Breast epithelium (tissue), 4 donors: ENCODE results near the gene PHACTR4. TPM values are rescaled to one million over a fixed set of nuclear protein-coding genes. Genes with fewer than 3 reads are reported as not detected.
"Not testable (repeated sequence)": the region's sequence is repeated elsewhere in the genome, so short reads cannot be mapped to it uniquely, and the experiment has no call there.

ENCODE experiments used
- DNase-seq, 2 donors: peaks; one replicate each; pipeline ENCODE4 v3.0.0-alpha.2; 2019; ENCODE audit warnings: low spot score in 2 of 2
- H3K27ac ChIP-seq, 2 donors: fragments of 200-600 bp; sonication (generic) in 1 of 2; one replicate each; pipeline ENCODE4 v1.5.1; 2016 to 2019; ENCODE audit warnings: mild to moderate bottlenecking in 1 of 2
- H3K27me3 ChIP-seq, 2 donors: fragments of 200-600 bp; sonication (generic) in 1 of 2; one replicate each; pipeline versions ENCODE4 v1.5.1 to v1.6.0; 2017 to 2019; ENCODE audit warnings: control low read depth in 1 of 2, mild to moderate bottlenecking in 1 of 2
- H3K36me3 ChIP-seq: fragments of 200-600 bp; one replicate; pipeline ENCODE4 v1.5.1; 2019
- H3K4me1 ChIP-seq, 2 donors: fragments of 200-600 bp; sonication (generic); one replicate each; pipeline ENCODE4 v1.5.1; 2016 to 2019; ENCODE audit warnings: control low read depth in 1 of 2
- H3K4me3 ChIP-seq, 3 donors: fragments of 200-600 bp; sonication (generic); 1 replicate in 2 of 3; 2 replicates in 1 of 3; pipeline ENCODE4 v1.5.1; 2016 to 2019; ENCODE audit warnings: mild to moderate bottlenecking in 3 of 3, moderate library complexity in 2 of 3
- H3K9me3 ChIP-seq, 2 donors: fragments of 200-600 bp; sonication (generic) in 1 of 2; one replicate each; pipeline ENCODE4 v1.5.1; 2016 to 2019; ENCODE audit warnings: control low read depth in 1 of 2
- CTCF ChIP-seq, 3 donors: fragments of 450-650 bp; IDR thresholded peaks; one replicate each; pipeline ENCODE4 v1.5.1; 2016 to 2017; ENCODE audit warnings: antibody characterized with exemption in 3 of 3, mild to moderate bottlenecking in 3 of 3, moderate library complexity in 3 of 3
- POLR2A ChIP-seq: fragments of 450-650 bp; IDR thresholded peaks from one replicate; pipeline ENCODE4 v1.6.1; 2016; ENCODE audit warnings: antibody characterized with exemption, mild to moderate bottlenecking, moderate library complexity
- POLR2AphosphoS5 ChIP-seq, 3 donors: sonication (generic); formaldehyde crosslinking; IDR thresholded peaks; one replicate each; pipeline ENCODE4 v1.6.1; 2017; ENCODE audit warnings: antibody characterized with exemption in 3 of 3
- intact Hi-C: fragments of 100-400 bp; cut with DNase I; formaldehyde crosslinking; loops from one replicate; pipeline ENCODE4 v1.15.1; 2023; ENCODE audit warnings: low total_unique reads
- total RNA-seq, 3 donors: library from RNA; depleted of rRNA; stranded (reverse); fragments of >200 nt; gene quantifications; one replicate each; pipeline ENCODE4 v1.1.0, GENCODE V29; 2016

Gene PHACTR4
- total RNA-seq, 3 donors from 2014 or later: 17.1 to 29.6 (median 25.9) TPM

- intact Hi-C loops: no loop called here
- H3K27ac ChIP-seq: no peak overlapping the region
- no peaks in the 10 kb centered on the region for H3K36me3 ChIP-seq
- no peak for TF ChIP-seq POLR2AphosphoS5 (IDR thresholded peaks at IDR 0.05)
- TF ChIP-seq POLR2A: no peak
- no peak for TF ChIP-seq CTCF (IDR thresholded peaks at IDR 0.05)
- H3K4me1 ChIP-seq: no peaks in the 10 kb centered on the region
- H3K9me3 ChIP-seq: no peaks in the 10 kb centered on the region
- no peak overlapping the region for H3K4me3 ChIP-seq
- no peaks in the 10 kb centered on the region for H3K27me3 ChIP-seq
- no peak for DNase-seq
These were observed 27.9 kb upstream of the PHACTR4 start for GRCh38 chr1:28341591-28341990.

GRCh38 chr1:28343405-28343804 lies 26.1 kb upstream of the PHACTR4 start:
- DNase-seq: no peak
- Histone ChIP-seq H3K27ac (no peak overlapping the region), H3K4me1 (no peaks in the 10 kb centered on the region), H3K4me3 (no peak overlapping the region), H3K36me3 (no peaks in the 10 kb centered on the region), H3K27me3 (no peaks in the 10 kb centered on the region), H3K9me3 (no peaks in the 10 kb centered on the region)
- TF ChIP-seq POLR2AphosphoS5 (IDR thresholded peaks at IDR 0.05) (no peak), POLR2A (no peak), CTCF (IDR thresholded peaks at IDR 0.05) (no peak)
- intact Hi-C loops: no loop called here

DNA sequence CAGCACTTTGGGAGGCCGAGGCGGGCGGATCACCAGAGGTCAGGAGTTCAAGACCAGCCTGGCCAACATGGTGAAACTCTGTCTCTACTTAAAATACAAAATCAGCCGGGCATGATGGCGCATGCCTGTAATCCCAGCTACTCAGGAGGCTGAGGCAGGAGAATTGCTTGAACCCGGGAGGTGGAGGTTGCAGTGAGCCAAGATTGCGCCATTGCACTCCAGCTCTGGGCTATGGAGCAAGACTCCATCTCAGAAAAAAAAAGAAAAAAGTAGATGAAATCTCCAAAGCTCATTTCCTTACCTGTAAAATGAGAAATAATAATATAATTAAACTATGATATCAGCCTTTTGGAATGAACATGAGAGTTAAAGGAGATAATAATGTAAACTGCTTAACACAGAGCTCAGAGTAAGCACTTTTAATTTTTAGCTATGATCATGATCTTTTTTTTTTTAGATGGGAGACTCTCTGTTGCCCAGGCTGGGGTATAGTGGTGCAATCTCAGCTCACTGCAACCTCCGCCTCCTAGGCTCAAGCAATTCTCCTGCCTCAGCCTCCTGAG lies 16.2 kb upstream of the PHACTR4 start:
- intact Hi-C loops, H3K9me3 ChIP-seq, DNase-seq, H3K4me3 ChIP-seq, H3K4me1 ChIP-seq, H3K27me3 ChIP-seq, H3K36me3 ChIP-seq, H3K27ac ChIP-seq: not testable (repeated sequence)

GRCh38 chr1:28354121-28354520 lies 15.4 kb upstream of the PHACTR4 start:
- intact Hi-C loops: no loop called here
- H3K9me3 ChIP-seq: no peaks in the 10 kb centered on the region
- no peak for DNase-seq
- no peaks in the 10 kb centered on the region for H3K36me3 ChIP-seq
- TF ChIP-seq POLR2A: no peak
- TF ChIP-seq POLR2AphosphoS5 (IDR thresholded peaks at IDR 0.05): no peak
- no peak for TF ChIP-seq CTCF (IDR thresholded peaks at IDR 0.05)
- no peak overlapping the region for H3K27ac ChIP-seq
- H3K27me3 ChIP-seq: no peaks in the 10 kb centered on the region
- H3K4me1 ChIP-seq: no peaks in the 10 kb centered on the region
- no peak overlapping the region for H3K4me3 ChIP-seq

DNA sequence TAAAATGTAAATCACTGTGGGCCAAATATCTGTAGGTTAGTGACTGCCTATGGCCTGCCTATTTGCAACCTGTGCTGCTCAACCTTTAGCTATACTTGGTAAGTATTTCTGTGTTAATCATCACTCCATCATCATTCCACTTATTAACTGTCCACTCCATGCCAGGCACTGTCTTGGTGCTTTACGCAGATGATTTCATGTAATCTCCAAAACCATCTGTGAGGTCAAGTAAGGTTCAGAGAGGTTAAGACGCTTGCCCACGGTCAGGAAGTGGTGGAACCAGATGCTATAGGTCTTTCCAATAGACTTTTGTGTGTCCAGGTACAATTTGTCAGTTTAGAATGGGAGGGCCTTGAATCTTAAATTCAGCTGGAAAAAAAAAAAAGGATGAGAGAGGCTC lies 10.8 kb upstream of the PHACTR4 start:
- TF ChIP-seq POLR2A: no peak
- no peak for TF ChIP-seq CTCF (IDR thresholded peaks at IDR 0.05)
- TF ChIP-seq POLR2AphosphoS5 (IDR thresholded peaks at IDR 0.05): no peak
- Histone ChIP-seq H3K27me3 (no peaks in the 10 kb centered on the region), H3K4me1 (no peaks in the 10 kb centered on the region), H3K36me3 (no peaks in the 10 kb centered on the region), H3K9me3 (no peaks in the 10 kb centered on the region), H3K27ac (no peak overlapping the region), H3K4me3 (no peak overlapping the region)
- intact Hi-C loops: no loop called here
- no peak for DNase-seq
